Measurements from ENCODE around the gene TLE1. TPM values are rescaled to one million over a fixed set of nuclear protein-coding genes. Genes with fewer than 3 reads are reported as not detected.

TLE1 gene
- total and polyA plus RNA-seq, 9 donors = 25.8 to 58.1 (median 41.1) TPM

DNA sequence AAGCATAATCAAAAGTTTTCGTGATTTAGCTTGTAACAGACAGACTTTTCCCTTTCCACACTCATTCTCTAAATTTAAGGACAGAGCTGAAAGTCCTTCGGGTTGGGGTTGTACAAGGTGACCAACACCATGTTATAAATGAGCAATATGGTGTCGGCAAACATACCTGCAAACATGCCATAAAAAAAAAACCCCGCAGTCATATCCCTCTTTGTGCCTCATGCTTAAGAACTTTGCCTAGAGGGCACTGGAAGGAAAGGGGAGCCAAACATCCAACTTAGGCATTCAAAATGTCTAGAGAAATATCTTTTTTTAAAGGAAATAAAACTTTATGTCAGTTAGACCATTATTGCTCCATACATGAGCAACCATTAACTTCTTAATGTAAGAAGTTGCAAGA, 73.2 kb downstream of the TLE1 start:
- intact Hi-C loops (cut with DNase I) = loop anchor here (10.0 kb wide), 3 partner anchors 49 to 69 kb away; partner anchors contain the start of gene TLE1 (in 2 of the 4)

DNA sequence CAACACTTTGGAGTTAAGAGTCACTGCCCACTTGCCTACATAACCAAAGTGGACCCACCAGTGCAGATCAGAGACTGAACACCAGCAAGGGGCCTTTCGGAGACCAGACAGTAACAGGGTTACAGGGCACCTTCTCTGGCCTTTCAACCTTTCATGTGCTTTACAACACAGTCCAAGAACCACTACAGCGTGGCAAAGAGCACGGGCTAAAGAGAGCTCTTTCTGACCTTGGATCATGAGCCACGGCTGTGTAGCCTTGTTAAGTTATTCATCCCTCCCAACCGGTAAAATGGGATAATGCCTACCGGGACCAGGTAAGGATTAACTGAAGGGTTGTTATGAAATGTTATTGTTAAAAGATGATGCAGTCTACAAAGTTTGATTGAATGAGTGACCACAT, 75.0 kb downstream of the TLE1 start:
- Histone ChIP-seq H3K4me3 (no peak overlapping the region), H3K27ac (peak overlapping the region in 1 of 2 donors; percentile 74), H3K36me3 (no peaks in the 10 kb centered on the region), H3K4me1 (ENCODE audit: insufficient read depth) (no peaks in the 10 kb centered on the region), H3K9me3 (no peaks in the 10 kb centered on the region), H3K27me3 (no peaks in the 10 kb centered on the region)
- WGBS, 3 donors = 94 to 97% (median 94%) methylated on average over 6 of the region's 6 CpGs
- DNase-seq = no peak
- intact Hi-C loops (cut with DNase I) = loop anchor here (10.0 kb wide), 3 partner anchors 50 to 70 kb away; partner anchors contain the start of gene TLE1 (in 2 of the 4)
- no peak for TF ChIP-seq POLR2A (IDR thresholded peaks at IDR 0.05)
- TF ChIP-seq, protein P1, sequence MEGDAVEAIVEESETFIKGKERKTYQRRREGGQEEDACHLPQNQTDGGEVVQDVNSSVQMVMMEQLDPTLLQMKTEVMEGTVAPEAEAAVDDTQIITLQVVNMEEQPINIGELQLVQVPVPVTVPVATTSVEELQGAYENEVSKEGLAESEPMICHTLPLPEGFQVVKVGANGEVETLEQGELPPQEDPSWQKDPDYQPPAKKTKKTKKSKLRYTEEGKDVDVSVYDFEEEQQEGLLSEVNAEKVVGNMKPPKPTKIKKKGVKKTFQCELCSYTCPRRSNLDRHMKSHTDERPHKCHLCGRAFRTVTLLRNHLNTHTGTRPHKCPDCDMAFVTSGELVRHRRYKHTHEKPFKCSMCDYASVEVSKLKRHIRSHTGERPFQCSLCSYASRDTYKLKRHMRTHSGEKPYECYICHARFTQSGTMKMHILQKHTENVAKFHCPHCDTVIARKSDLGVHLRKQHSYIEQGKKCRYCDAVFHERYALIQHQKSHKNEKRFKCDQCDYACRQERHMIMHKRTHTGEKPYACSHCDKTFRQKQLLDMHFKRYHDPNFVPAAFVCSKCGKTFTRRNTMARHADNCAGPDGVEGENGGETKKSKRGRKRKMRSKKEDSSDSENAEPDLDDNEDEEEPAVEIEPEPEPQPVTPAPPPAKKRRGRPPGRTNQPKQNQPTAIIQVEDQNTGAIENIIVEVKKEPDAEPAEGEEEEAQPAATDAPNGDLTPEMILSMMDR (IDR thresholded peaks at IDR 0.05) = no peak
- TF ChIP-seq EP300 (IDR thresholded peaks at IDR 0.05) = no peak

More for the DNA sequence above, 73.2 kb downstream of the TLE1 start:
- Histone ChIP-seq H3K36me3 (no peaks in the 10 kb centered on the region), H3K27me3 (no peaks in the 10 kb centered on the region), H3K9me3 (no peaks in the 10 kb centered on the region), H3K27ac (no peak overlapping the region), H3K4me1 (ENCODE audit: insufficient read depth) (no peaks in the 10 kb centered on the region), H3K4me3 (no peak overlapping the region)
- DNase-seq = no peak
- TF ChIP-seq EP300 (IDR thresholded peaks at IDR 0.05) (no peak), POLR2A (IDR thresholded peaks at IDR 0.05) (no peak)
- TF ChIP-seq, protein P1 (IDR thresholded peaks at IDR 0.05) = no peak
- WGBS, 3 donors = 97 to 99% (median 98%) methylated on average over 4 of the region's 4 CpGs

DNA sequence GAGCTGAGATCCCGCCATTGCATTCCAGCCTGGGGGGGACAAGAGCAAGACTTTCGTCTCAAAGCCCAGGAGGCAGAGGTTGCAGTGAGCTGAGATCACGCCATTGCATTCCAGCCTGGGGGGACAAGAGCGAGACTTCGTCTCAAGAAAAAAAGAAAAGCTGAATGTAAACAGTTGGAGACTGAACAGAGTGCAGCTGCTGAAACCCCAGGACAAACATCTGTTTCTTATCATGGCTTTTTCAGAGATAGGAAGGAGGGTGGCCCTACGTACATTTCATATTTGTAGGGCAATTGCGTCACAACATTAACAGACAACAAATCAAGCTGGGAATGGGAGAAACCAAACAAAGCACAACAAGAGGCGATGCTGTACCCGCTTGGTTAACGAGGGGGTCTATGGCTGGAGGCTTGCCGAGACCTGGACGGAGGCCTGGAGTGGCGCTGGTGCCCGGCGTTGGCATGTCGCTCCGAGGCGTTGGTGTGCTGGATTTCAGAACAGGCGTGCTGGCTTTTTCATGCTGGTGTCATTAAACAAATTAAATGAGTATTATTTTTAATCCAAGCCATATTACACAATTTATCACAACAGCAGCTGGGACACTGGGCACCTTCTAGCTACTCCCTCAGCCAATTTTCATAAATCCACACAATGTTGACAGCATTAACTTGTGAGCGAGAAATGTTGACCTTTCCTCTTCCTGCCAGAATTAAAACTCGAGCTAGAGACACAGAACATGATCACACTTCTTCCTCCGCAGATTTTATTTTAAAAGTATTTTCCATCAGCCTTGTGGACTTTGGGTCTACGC, 76.1 kb downstream of the TLE1 start:
- Histone ChIP-seq H3K4me1 (ENCODE audit: insufficient read depth) (no peaks in the 10 kb centered on the region), H3K4me3 (peak overlapping the region; percentile 5), H3K9me3 (no peaks in the 10 kb centered on the region), H3K27ac (peak overlapping the region; percentile 5 to 74), H3K36me3 (no peaks in the 10 kb centered on the region), H3K27me3 (no peaks in the 10 kb centered on the region)
- WGBS, 3 donors = 8 to 11% (median 9%) methylated on average over 23 of the region's 23 CpGs
- peak; percentile 67 to 83 (median 79) for DNase-seq
- intact Hi-C loops (cut with DNase I) = loop anchor here (10.0 kb wide), 3 partner anchors 52 to 72 kb away; partner anchors contain the start of gene TLE1 (in 2 of the 4)
- TF ChIP-seq, protein P1 (IDR thresholded peaks at IDR 0.05) = no peak
- TF ChIP-seq POLR2A (IDR thresholded peaks at IDR 0.05) = peak; percentile 7

DNA sequence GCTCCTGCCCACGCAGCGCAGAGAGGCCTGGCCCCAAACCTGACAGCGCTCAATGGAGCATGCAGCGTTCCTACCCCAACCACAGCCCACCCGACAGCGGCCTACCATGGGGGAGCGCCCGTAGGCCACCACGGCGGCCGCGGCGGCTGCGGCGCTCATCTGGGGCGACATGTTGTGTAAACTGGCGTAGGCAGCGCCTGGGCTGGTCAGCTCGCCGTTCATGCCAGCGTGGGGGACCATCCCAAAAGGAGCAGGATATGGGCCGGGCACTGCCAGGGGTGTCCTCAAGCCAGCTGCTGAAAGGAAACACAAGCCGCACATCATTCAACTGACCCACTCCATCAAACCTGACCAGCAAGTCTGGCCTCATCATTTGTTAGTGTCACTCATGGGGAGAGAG, 77.7 kb downstream of the TLE1 start:
- WGBS, 3 donors = 97 to 98% (median 97%) methylated on average over 23 of the region's 23 CpGs
- intact Hi-C loops (cut with DNase I) = loop anchor here (10.0 kb wide), 3 partner anchors 53 to 73 kb away; partner anchors contain the start of gene TLE1 (in 2 of the 4)
- H3K9me3 ChIP-seq = no peaks in the 10 kb centered on the region
- H3K4me1 ChIP-seq (ENCODE audit: insufficient read depth) = no peaks in the 10 kb centered on the region
- TF ChIP-seq EP300 (IDR thresholded peaks at IDR 0.05) (no peak), POLR2A (IDR thresholded peaks at IDR 0.05) (no peak)
- TF ChIP-seq, protein P1 (IDR thresholded peaks at IDR 0.05) = no peak
- DNase-seq = no peak
- no peaks in the 10 kb centered on the region for H3K27me3 ChIP-seq
- H3K4me3 ChIP-seq = no peak overlapping the region
- H3K36me3 ChIP-seq = no peaks in the 10 kb centered on the region
- no peak overlapping the region for H3K27ac ChIP-seq
